Measurements from ENCODE around the gene PNPT1.

DNA sequence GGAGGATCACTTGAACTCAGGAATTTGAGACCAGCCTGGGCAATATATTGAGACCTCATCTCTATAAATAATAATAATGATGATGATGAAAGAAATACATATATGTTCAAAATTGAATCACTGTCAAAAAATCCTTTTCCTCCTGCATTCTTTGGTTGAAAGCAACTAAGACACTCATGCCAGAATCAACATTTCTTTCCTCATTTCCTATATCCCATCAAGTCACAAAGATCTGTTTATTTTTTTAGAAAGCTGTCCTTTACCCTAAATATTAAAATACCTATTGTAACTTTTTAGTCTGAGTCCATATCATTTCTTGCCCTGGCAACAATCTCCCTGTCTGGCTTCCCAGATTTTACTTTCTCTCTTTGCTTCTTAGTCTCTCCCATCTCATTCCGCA is 44.4 kb downstream of the PNPT1 start:
- TF ChIP-seq EZH2 (IDR thresholded peaks at IDR 0.05) (no peak), CBX3 (IDR thresholded peaks at IDR 0.05; ENCODE audit: low read depth) (no peak), EZH2phosphoT487 (IDR thresholded peaks at IDR 0.05; ENCODE audit: borderline replicate concordance) (no peak), POLR2A (IDR thresholded peaks at IDR 0.05; ENCODE audit: borderline replicate concordance, extremely low read depth, insufficient read depth, insufficient read length) (no peak), SP1 (IDR thresholded peaks at IDR 0.05; ENCODE audit: low read depth) (no peak), ZFX (IDR thresholded peaks at IDR 0.05) (no peak), POLR2AphosphoS5 (IDR thresholded peaks at IDR 0.05; ENCODE audit: low read depth, low read length) (no peak), EGR1 (IDR thresholded peaks at IDR 0.05; ENCODE audit: low read depth) (no peak), SRF (IDR thresholded peaks at IDR 0.05; ENCODE audit: low read depth) (no peak), SIN3A (IDR thresholded peaks at IDR 0.05; ENCODE audit: low read depth) (no peak)
- TF ChIP-seq, protein P1, sequence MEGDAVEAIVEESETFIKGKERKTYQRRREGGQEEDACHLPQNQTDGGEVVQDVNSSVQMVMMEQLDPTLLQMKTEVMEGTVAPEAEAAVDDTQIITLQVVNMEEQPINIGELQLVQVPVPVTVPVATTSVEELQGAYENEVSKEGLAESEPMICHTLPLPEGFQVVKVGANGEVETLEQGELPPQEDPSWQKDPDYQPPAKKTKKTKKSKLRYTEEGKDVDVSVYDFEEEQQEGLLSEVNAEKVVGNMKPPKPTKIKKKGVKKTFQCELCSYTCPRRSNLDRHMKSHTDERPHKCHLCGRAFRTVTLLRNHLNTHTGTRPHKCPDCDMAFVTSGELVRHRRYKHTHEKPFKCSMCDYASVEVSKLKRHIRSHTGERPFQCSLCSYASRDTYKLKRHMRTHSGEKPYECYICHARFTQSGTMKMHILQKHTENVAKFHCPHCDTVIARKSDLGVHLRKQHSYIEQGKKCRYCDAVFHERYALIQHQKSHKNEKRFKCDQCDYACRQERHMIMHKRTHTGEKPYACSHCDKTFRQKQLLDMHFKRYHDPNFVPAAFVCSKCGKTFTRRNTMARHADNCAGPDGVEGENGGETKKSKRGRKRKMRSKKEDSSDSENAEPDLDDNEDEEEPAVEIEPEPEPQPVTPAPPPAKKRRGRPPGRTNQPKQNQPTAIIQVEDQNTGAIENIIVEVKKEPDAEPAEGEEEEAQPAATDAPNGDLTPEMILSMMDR (IDR thresholded peaks at IDR 0.05 in 2 of 3, conservative IDR thresholded peaks at IDR 0.05 in 1 of 3; ENCODE audit: borderline replicate concordance in 1 of 3, insufficient read depth in 1 of 3, low read depth in 2 of 3, low read length in 2 of 3) = no peak
- TF ChIP-seq, protein P2, sequence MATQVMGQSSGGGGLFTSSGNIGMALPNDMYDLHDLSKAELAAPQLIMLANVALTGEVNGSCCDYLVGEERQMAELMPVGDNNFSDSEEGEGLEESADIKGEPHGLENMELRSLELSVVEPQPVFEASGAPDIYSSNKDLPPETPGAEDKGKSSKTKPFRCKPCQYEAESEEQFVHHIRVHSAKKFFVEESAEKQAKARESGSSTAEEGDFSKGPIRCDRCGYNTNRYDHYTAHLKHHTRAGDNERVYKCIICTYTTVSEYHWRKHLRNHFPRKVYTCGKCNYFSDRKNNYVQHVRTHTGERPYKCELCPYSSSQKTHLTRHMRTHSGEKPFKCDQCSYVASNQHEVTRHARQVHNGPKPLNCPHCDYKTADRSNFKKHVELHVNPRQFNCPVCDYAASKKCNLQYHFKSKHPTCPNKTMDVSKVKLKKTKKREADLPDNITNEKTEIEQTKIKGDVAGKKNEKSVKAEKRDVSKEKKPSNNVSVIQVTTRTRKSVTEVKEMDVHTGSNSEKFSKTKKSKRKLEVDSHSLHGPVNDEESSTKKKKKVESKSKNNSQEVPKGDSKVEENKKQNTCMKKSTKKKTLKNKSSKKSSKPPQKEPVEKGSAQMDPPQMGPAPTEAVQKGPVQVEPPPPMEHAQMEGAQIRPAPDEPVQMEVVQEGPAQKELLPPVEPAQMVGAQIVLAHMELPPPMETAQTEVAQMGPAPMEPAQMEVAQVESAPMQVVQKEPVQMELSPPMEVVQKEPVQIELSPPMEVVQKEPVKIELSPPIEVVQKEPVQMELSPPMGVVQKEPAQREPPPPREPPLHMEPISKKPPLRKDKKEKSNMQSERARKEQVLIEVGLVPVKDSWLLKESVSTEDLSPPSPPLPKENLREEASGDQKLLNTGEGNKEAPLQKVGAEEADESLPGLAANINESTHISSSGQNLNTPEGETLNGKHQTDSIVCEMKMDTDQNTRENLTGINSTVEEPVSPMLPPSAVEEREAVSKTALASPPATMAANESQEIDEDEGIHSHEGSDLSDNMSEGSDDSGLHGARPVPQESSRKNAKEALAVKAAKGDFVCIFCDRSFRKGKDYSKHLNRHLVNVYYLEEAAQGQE (IDR thresholded peaks at IDR 0.05; ENCODE audit: low read depth) = no peak
